NCI-H526 (cell line): Measurements from ENCODE around the gene TSKU.
"Not testable (repeated sequence)": the region's sequence is repeated elsewhere in the genome, so short reads cannot be mapped to it uniquely, and the experiment has no call there.

Experiments
- DNase-seq, 2 experiments: peaks; one replicate each; lab custom pipeline; 2025; lab: John Stamatoyannopoulos, UW

The TSKU gene

DNA sequence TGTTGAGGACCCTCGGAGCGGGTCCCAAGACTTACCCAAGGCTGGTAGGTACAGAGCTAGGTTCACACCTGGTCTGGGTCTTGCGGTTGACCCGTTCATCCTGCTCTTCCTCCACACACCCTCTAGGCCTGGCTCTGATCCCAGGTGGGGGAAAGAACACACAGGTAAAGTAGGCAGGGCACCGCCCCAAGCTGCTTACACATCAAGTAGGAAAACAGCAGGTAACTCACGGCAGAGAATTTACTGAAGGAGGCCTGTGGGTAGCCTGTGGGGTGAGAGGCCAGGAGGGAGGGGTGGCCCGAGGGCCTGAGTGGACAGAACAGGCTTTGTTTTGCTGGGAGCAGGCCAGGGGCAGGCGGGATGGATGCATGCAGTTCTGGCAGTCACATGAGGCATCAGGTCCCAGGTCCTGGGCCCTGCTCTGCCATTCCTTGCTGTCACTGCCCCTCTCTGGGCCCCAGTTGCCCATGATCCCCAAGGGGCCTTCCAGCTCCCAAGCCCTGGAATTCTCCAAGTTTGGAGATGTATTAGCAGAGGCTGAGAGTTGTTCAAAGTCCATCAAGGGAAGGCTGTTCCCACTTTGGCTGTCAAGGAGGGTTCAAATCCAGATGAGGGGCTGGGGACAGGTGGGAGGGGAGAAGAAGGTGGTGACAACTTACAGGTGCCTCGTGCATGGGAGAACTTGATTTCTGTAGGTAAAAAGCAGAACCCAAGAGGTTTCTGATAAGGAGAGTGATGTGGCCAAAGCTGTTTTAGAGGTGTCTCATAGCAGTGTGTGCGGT lies 5.7 kb downstream of the TSKU start:
- no peak for DNase-seq

DNA sequence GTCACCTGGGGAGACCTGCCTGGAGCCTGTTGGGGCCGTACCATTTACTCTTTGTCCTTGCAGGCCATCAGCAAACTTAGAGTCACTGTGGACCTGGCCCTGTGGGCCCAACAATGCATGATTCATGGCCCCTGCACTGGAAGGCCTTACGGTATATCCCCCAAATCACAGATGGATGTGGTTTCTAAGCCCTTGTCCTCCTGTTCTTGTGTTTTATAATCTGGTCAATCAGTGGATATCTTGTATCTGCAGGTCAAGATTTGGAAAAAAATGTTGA lies 6.2 kb downstream of the TSKU start:
- DNase-seq, result no peak

DNA sequence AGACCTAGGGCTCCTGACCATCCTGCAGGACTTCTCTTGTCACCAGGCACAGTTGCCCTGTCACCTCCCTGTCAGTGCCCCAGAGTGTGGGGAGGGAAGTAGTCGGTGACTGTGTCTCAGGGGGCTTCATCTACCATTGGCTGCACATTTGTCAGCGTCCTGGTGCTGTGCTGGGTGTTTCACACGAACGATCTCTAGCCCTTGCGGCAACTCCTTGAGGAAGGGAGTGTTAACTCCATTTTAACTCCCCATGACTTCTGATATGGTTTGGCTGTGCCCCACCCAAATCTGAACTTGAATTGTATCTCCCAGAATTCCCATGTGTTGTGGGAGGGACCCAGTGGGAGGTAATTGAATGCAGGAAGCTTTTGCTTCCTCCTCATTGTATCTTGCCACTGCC lies 7.1 kb downstream of the TSKU start:
- no peak for DNase-seq

DNA sequence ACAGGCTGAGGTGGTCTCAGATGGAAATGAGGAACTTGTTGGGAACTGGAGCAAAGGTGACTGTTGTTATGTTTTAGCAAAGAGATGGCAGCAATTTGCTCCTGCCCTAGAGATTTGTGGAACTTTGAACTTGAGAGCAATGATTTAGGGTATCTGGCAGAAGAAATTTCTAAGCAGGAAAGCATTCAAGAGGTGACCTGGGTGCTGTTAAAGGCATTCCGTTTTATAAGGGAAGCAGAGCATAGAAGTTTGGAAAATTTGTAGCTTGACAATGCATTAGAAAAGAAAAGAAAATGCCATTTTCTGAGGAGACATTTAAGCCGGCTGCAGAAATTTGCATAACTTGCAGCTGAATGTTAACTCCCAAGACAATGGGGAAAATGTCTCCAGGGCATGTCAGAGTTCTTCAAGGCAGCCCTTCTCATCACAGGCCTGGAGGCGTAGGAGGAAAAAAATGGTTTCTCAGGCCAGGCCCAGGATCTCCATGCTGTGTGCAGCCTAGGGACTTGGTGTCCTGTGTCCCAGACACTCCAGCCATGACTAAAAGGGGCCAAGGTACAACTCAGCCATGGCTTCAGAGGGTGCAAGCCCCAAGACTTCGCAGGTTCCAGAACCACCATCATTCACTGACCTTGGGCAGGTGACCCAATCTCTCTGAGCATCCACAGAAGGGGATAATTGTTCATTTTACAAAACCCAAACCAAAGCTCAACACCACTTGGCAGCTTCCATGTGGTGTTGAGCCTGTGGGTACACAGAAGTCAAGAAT lies 8.0 kb downstream of the TSKU start:
- DNase-seq, result not testable (repeated sequence)

DNA sequence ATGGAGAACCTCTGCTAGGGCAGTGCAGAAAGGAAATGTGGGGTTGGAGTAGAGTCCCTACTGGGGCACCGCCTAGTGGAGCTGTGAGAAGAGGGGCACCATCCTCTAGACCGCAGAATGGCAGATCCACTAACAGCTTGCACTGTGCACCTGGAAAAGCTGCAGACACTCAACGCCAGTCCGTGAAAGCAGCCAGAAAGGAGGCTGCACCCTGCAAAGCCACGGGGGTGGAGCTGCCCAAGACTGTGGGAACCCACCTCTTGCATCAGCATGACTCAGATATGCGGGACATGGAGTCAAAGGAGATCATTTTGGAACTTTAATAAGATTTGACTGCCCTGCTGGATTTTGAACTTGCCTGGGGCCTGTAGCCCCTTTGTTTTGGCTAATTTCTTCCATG lies 8.7 kb downstream of the TSKU start:
- DNase-seq, result no peak

DNA sequence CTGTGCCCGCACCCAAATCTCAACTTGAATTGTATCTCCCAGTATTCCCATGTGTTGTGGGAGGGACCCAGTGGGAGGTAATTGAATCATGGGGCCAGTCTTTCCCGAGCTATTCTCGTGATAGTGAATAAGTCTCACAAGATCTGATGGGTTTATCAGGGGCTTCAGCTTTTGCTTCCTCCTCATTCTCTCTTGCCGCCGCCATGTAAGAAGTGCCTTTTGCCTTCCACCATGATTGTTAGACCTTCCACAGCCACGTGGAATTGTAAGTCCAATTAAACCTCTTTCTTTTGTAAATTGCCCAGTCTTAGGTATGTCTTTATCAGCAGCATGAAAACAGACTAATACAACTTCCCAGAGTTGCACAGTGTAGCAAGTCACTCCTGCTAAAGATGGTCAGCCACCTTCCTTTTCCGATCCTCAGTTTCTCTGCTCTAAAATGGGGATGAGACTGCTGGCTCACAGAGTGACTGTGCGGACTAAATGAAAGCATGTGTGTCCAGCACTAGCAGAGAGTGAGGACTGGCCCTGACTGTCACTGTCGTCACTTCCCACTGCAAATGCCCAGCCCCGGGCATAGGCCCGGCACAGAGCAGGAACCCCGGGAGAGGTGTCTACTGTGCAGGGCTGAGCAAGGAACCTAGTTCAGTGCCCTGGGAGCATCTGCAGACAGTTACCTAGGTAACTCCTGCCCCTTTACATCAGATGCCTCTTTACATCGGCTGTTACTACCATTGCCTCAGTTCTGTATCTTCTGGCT lies 9.5 kb downstream of the TSKU start:
- no peak for DNase-seq

DNA sequence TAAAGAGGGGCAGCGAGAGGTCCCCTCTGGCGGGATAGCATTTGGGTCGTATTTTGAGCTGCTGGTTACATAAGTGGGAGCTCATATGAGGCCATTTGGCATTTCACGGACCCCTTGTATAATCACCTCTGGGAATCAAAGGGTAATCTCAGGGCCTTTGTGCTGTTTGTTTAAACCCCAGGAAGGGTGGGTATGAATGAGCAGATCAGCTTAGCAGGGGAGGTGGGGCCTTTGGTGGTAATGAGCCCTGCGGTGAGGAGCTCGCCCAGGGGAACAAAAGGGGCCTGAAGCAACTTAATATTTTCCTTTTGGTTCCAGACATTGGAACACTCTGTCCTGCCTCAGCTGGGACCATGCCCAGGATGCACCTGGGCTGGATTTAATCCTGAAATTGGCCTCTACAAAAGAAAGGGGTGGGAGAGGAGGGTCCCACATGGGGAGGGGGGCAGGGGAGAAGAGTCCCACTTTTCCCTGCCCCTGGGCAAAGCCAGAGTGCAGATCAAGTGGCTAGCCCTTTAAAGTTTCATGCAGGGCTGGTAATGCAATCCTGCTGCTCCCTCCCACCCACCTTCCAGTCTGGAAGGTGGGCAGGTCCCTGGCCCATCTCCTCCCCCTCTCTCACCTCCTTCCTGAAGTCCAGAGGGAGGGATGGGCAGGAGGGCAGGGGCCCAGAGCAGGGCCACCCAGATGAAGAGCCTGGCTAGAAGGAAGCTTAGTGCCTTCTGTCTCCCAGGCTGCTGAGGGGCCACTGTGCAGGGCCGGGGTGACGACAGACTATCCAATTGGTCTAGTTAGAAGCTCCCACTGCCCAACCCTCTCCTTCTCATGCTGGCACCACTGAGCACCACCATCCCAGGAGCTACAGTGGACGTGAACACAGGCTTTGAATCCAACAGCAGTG lies 10.5 kb downstream of the TSKU start:
- DNase-seq, result no peak

DNA sequence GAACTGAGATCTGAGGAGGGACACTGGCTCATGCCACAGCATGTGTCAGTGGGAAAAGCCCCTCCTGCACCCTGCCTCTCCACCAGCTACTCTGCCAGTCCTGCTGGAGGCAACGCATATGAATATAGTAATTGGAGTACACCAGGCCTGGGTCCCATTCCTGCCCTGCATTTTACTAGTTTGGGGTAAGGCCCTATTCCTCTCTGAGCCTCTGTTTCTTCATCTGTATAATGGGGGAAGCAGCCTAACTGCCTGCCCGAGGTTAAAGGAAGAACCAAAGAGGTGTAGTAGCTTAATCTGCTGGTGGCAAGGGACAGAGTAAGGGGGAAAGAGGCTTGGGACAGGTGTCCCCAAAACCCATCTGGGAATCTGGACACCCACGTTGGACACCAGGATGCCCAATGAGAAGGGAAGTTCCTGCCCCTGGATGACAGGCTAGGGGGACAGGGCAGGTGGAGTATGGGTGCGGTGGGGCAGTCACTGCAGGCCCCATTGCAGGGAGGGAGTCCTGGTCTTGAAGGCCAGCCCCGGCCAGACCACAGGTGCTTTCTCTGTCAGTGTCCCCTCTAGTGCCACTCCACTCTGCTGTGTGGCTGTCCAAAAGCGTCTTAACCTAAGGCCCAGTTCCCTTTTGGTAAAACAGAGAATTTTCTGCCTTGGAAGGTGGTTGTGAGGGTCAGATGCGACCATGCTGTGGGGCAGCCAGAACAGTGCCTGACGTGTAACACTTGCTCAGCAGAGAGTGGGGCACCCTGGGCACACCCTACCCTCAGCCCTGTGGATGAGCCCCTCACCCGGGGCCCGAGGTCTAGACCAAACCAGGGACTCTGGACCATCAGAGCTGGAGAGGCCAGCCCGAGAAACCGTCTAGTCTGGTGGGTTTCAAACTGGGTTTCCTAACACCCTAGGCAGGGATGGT lies 11.5 kb downstream of the TSKU start:
- no peak for DNase-seq

DNA sequence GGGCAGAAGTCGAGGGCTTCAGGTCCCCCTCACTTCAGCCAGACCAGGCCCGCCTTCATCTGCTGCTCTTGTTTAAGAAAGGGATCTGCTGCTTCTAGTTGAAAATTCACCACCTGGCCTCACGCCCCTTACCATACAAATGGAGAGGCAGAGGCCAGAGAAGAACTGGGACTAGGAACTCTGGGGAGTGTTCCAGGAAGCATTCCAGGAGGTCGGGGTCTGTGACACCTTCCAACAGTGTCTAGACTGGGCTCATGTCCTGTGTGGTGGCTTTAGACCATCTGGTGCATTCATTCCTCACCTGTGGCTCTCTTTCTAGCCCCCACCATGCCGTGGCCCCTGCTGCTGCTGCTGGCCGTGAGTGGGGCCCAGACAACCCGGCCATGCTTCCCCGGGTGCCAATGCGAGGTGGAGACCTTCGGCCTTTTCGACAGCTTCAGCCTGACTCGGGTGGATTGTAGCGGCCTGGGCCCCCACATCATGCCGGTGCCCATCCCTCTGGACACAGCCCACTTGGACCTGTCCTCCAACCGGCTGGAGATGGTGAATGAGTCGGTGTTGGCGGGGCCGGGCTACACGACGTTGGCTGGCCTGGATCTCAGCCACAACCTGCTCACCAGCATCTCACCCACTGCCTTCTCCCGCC lies 12.3 kb downstream of the TSKU start:
- no peak for DNase-seq

DNA sequence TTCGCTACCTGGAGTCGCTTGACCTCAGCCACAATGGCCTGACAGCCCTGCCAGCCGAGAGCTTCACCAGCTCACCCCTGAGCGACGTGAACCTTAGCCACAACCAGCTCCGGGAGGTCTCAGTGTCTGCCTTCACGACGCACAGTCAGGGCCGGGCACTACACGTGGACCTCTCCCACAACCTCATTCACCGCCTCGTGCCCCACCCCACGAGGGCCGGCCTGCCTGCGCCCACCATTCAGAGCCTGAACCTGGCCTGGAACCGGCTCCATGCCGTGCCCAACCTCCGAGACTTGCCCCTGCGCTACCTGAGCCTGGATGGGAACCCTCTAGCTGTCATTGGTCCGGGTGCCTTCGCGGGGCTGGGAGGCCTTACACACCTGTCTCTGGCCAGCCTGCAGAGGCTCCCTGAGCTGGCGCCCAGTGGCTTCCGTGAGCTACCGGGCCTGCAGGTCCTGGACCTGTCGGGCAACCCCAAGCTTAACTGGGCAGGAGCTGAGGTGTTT lies 12.8 kb downstream of the TSKU start:
- no peak for DNase-seq

DNA sequence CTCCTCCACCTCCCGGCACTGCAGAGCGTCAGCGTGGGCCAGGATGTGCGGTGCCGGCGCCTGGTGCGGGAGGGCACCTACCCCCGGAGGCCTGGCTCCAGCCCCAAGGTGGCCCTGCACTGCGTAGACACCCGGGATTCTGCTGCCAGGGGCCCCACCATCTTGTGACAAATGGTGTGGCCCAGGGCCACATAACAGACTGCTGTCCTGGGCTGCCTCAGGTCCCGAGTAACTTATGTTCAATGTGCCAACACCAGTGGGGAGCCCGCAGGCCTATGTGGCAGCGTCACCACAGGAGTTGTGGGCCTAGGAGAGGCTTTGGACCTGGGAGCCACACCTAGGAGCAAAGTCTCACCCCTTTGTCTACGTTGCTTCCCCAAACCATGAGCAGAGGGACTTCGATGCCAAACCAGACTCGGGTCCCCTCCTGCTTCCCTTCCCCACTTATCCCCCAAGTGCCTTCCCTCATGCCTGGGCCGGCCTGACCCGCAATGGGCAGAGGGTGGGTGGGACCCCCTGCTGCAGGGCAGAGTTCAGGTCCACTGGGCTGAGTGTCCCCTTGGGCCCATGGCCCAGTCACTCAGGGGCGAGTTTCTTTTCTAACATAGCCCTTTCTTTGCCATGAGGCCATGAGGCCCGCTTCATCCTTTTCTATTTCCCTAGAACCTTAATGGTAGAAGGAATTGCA lies 13.5 kb downstream of the TSKU start:
- no peak for DNase-seq

DNA sequence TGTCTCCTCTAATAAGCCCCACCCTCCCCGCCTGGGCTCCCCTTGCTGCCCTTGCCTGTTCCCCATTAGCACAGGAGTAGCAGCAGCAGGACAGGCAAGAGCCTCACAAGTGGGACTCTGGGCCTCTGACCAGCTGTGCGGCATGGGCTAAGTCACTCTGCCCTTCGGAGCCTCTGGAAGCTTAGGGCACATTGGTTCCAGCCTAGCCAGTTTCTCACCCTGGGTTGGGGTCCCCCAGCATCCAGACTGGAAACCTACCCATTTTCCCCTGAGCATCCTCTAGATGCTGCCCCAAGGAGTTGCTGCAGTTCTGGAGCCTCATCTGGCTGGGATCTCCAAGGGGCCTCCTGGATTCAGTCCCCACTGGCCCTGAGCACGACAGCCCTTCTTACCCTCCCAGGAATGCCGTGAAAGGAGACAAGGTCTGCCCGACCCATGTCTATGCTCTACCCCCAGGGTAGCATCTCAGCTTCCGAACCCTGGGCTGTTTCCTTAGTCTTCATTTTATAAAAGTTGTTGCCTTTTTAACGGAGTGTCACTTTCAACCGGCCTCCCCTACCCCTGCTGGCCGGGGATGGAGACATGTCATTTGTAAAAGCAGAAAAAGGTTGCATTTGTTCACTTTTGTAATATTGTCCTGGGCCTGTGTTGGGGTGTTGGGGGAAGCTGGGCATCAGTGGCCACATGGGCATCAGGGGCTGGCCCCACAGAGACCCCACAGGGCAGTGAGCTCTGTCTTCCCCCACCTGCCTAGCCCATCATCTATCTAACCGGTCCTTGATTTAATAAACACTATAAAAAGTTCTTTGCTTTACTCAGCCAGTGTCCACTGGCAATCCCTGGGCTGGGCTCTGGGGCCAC lies 14.4 kb downstream of the TSKU start:
- no peak for DNase-seq

DNA sequence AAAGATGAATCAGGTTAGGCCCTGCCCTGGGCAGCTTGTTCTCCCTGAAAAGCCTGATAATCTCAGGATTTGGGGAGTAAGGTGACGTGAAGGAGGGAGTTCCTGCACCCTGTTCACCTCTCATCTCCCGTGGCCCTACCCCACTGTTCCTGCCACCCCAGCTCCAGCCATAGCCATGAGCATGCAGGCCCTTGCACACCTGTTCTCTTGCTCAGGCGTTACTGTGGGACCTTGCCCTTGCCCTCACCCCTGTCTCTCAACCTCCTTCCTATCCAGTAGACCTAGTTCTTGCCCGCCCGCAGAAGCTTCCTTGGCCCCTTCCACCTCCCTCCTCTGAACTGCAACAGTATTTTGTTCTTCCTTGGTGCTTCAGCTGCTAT lies 15.0 kb downstream of the TSKU start:
- DNase-seq, result no peak

DNA sequence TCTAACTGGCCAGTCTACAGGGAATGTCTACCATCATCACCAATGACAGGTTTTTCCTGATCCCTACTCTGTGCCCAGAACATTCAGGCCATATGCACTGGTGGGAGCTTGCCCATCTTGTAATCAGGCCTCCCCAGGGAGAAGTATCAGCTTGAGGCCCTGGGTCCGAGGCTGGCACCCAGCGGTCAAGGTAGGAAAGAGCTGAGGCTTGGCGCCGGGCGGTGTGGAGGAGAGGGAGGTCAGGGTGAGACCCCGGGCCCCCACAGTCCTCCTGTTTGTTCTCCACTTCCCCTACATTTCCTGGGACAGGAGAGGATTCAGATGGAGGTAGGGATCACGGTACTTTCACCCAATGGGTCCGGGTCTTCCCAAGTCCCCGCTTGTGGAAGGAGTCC lies 15.5 kb downstream of the TSKU start:
- DNase-seq, result no peak

DNA sequence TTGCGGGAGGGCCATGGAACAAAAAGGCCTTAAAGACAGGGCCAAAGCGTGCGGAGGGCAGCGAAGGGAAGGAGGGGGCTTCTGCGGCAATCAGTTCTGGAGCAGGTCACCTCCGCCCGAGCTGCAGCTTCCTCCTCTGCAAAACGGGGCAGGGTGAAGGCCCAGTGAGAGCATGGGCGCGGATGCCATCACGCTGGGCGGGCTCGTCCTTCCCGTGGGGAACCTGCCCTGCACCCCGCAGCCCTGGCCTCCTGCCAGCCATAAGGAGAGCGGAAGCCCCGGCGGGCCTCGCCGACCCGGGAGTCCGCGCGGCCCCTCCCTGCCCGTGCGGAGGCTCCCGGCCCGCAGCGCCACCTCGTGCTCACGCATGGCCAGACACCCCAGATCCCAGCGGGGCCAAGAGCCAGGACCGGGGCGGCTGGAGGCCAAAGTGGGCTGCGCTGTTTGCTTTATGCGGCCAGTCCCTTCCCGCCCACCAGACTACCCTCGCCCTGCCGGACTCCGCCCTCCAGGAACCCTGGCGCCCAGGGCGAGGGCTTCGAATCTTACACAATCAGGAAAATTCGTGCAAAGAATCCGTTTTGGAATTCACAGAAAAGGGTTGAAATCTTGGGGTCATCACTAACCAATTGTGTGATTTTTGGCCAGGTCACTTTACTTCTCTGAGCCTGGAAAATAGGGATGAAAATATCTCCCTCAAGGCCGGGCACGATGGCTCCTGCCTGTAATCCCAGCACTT lies 16.1 kb downstream of the TSKU start:
- DNase-seq, result peak; percentile 40 to 88

DNA sequence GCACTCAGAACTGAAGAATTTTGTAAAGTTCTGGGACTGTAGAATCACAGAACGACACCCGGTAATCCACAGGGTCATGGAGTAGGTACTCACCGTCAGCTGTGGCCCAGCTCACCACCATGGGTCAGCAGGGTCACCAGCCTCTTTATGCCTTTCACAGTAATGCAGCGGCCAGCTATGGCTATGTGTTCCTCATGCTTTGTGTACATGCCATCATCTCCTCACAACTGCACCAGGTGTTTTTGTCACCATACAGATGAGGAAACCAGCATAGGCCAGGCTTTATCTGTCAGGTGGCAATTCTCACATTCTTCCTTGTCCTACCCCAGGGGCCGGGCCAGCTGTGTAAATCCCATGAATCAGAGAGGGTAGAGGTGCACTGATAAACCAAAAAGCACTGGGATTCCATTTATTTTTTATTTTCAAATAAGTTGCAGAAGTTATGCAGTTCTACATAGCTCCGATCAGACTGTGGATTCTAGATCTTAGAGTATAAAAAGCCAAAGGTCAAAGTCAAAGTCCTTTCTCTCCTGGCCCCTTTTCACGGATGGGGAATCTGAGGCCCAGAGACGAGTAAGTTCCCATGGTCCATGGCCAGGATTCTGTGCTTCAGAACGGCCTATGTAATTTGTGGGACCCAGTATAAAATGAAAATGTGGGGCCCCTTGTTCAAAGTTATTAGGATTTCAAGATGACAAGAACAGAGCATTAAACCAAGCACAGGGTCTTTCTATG lies 17.5 kb downstream of the TSKU start:
- no peak for DNase-seq

DNA sequence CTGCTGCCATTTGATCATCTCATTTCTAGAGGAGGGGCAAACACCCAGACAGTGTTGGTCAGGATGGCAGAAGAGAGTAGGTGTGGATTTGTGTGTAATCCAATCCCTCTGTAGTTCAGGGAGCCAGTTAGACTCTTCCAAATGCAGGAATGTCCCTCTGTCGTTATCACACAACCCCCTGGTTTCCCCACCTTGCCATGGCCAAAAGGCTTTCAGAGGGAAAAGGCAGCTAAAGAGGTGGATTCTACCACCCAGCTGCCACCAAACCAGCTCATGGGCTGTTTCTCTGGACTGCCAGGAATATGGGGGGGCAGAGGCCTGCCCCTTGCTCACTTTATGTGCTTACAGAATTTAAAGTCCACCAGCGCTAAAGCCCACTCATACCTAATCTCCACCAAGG lies 18.1 kb downstream of the TSKU start:
- peak; percentile 20 to 29 for DNase-seq
